ENCODE data around the gene STOML2.
"Not testable (repeated sequence)": the region's sequence is repeated elsewhere in the genome, so short reads cannot be mapped to it uniquely, and the experiment has no call there.

The STOML2 gene

GRCh38 chr9:35102769-35103659 is at the start of gene STOML2:
Gene STOML2, minus strand, starts transcription at chr9:35103131. Its CDS starts 37 bp downstream, at chr9:35103094.
- DNase-seq = peak; percentile 88

GRCh38 chr9:35147941-35148563 is 45.1 kb upstream of the STOML2 start:
- not testable (repeated sequence) for DNase-seq

- no peak for DNase-seq
These were observed 39.1 kb upstream of the STOML2 start for GRCh38 chr9:35142037-35142436.

- DNase-seq = no peak
These were observed 37.2 kb upstream of the STOML2 start for GRCh38 chr9:35140093-35140492.

GRCh38 chr9:35136866-35137265 is 33.9 kb upstream of the STOML2 start:
- DNase-seq = no peak

GRCh38 chr9:35135988-35136387 is 33.1 kb upstream of the STOML2 start:
- DNase-seq = no peak

- DNase-seq = no peak
These were observed 32.0 kb upstream of the STOML2 start for GRCh38 chr9:35134920-35135319.

GRCh38 chr9:35116898-35117551 is 14.1 kb upstream of the STOML2 start:
- peak; percentile 86 for DNase-seq

GRCh38 chr9:35116539-35116897 is 13.6 kb upstream of the STOML2 start:
- DNase-seq = no peak

GRCh38 chr9:35115680-35116538 is 13.0 kb upstream of the STOML2 start, which contains the start of gene ATOSB:
Gene ATOSB, minus strand, starts transcription at chr9:35115862. Its CDS starts 7,588 bp downstream, at chr9:35108274.
- peak; percentile 92 for DNase-seq

GRCh38 chr9:35114840-35115628 is 12.1 kb upstream of the STOML2 start:
- no peak for DNase-seq

- DNase-seq = peak; percentile 62
These were observed 11.3 kb upstream of the STOML2 start for GRCh38 chr9:35114113-35114839.

- no peak for DNase-seq
These were observed 9.5 kb upstream of the STOML2 start for GRCh38 chr9:35112257-35113020.

- DNase-seq = peak; percentile 95
These were observed 8.3 kb upstream of the STOML2 start for GRCh38 chr9:35111001-35111933.

GRCh38 chr9:35110327-35110761 is 7.4 kb upstream of the STOML2 start:
- DNase-seq = no peak

GRCh38 chr9:35108946-35109575 is 6.1 kb upstream of the STOML2 start:
- DNase-seq = no peak

GRCh38 chr9:35108461-35108860 is 5.5 kb upstream of the STOML2 start:
- no peak for DNase-seq
